ENCODE data around the gene POLRMT.

- TF ChIP-seq MAX (CRISPR knock-in tag; IDR thresholded peaks at IDR 0.05), result no peak
- TF ChIP-seq PRDM15 (CRISPR knock-in tag; IDR thresholded peaks at IDR 0.05), result no peak
- TF ChIP-seq CTCF (IDR thresholded peaks at IDR 0.05), result no peak
- TF ChIP-seq NFE2L1 (CRISPR knock-in tag; IDR thresholded peaks at IDR 0.05), result no peak
- TF ChIP-seq JUN (CRISPR knock-in tag; IDR thresholded peaks at IDR 0.05), result no peak
Measured at GRCh38 chr19:575527-576506, 57.5 kb downstream of the POLRMT start.
